ENCODE data around the gene HYAL1.

DNA sequence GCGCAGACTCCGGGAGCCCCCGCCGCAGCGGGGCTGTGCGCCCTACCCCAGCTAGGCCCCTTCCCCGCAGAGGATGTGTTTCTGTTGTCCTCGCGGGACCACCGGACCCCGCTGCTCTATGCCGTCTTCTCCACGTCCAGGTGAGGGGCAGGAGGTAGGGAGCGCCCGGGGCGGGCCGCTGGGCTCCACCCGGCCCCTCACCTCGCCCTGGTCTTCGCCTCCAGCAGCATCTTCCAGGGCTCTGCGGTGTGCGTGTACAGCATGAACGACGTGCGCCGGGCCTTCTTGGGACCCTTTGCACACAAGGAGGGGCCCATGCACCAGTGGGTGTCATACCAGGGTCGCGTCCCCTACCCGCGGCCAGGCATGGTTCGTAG, 29.7 kb downstream of the HYAL1 start:
- TF ChIP-seq, protein P1, sequence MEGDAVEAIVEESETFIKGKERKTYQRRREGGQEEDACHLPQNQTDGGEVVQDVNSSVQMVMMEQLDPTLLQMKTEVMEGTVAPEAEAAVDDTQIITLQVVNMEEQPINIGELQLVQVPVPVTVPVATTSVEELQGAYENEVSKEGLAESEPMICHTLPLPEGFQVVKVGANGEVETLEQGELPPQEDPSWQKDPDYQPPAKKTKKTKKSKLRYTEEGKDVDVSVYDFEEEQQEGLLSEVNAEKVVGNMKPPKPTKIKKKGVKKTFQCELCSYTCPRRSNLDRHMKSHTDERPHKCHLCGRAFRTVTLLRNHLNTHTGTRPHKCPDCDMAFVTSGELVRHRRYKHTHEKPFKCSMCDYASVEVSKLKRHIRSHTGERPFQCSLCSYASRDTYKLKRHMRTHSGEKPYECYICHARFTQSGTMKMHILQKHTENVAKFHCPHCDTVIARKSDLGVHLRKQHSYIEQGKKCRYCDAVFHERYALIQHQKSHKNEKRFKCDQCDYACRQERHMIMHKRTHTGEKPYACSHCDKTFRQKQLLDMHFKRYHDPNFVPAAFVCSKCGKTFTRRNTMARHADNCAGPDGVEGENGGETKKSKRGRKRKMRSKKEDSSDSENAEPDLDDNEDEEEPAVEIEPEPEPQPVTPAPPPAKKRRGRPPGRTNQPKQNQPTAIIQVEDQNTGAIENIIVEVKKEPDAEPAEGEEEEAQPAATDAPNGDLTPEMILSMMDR (conservative IDR thresholded peaks at IDR 0.05; ENCODE audit: low read length), result no peak
- TF ChIP-seq EZH2phosphoT487 (IDR thresholded peaks at IDR 0.05; ENCODE audit: borderline replicate concordance), result no peak
